ENCODE data around the gene PHACTR3.
"Not testable (repeated sequence)": the region's sequence is repeated elsewhere in the genome, so short reads cannot be mapped to it uniquely, and the experiment has no call there.

Gene PHACTR3

GRCh38 chr20:59880198-59880597, 275.9 kb downstream of the PHACTR3 start:
- no peak for DNase-seq (ENCODE audit: low read depth)
- H3K4me3 ChIP-seq (ENCODE audit: low read length): no peak overlapping the region
- no peak for TF ChIP-seq CTCF (IDR thresholded peaks at IDR 0.05; ENCODE audit: insufficient read depth, low read depth, low read length, missing control alignments)

DNA sequence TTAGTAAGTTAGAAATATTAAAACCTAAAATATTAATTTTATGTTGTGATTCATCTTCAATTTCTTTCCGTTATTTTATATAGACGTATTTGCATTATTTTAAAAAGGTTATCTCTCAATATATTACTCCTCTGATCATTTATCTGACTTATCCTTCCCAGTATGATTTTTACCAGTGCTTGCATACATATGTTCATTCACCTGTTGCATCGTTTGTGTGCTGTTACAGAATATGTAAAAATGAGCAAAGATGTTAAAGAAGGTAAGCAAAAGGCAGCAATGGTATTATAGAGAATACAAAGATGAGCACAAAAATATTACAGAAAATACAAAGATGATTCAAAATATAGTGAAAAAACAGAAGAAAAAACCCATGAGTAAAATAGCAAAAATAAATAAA, 280.2 kb downstream of the PHACTR3 start:
- TF ChIP-seq CTCF (IDR thresholded peaks at IDR 0.05; ENCODE audit: insufficient read depth, low read depth, low read length, missing control alignments): no peak
- DNase-seq (ENCODE audit: low read depth): no peak
- H3K4me3 ChIP-seq (ENCODE audit: low read length): no peak overlapping the region

- DNase-seq (ENCODE audit: low read depth): no peak
- no peak for TF ChIP-seq CTCF (IDR thresholded peaks at IDR 0.05; ENCODE audit: insufficient read depth, low read depth, low read length, missing control alignments)
- no peak overlapping the region for H3K4me3 ChIP-seq (ENCODE audit: low read length)
These were observed 283.7 kb downstream of the PHACTR3 start for GRCh38 chr20:59888050-59888449.

- not testable (repeated sequence) for H3K4me3 ChIP-seq (ENCODE audit: low read length); DNase-seq (ENCODE audit: low read depth)
These were observed 285.7 kb downstream of the PHACTR3 start for GRCh38 chr20:59890035-59890434.

- no peak for TF ChIP-seq CTCF (IDR thresholded peaks at IDR 0.05; ENCODE audit: insufficient read depth, low read depth, low read length, missing control alignments)
- no peak for DNase-seq (ENCODE audit: low read depth)
- no peak overlapping the region for H3K4me3 ChIP-seq (ENCODE audit: low read length)
These were observed 287.2 kb downstream of the PHACTR3 start for GRCh38 chr20:59891581-59891980.

DNA sequence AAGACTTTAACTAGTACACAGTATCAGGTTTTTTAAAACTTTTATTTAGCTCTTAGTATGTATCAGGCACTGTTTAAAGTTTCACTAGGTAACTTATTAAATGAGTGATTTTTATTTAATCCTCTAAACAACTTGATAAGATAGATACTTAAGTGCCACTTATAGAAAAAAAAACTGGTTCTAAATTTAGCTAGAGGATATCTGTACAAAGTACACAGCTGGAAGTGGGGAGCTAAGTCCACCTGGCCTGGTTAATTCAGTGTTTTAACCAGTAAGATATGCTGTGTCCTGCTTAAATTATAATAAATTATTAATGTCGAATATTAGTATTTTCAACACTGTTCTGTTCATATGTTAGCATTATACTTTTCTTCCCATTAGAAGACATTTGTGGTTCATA, 291.6 kb downstream of the PHACTR3 start:
- DNase-seq (ENCODE audit: low read depth): no peak
- H3K4me3 ChIP-seq (ENCODE audit: low read length): no peak overlapping the region
- TF ChIP-seq CTCF (IDR thresholded peaks at IDR 0.05; ENCODE audit: insufficient read depth, low read depth, low read length, missing control alignments): no peak

Measured in epithelial cell of esophagus (primary cell).